Astrocyte (in vitro differentiated cells and primary cell): Measurements from ENCODE around the gene HNRNPCL1.
"Not testable (repeated sequence)": the region's sequence is repeated elsewhere in the genome, so short reads cannot be mapped to it uniquely, and the experiment has no call there.

Experiments
- EZH2 ChIP-seq: IDR thresholded peaks from 2 replicates; pipeline ENCODE4 v1.6.1; 2012; ENCODE audit warnings: mild to moderate bottlenecking, low read length, inconsistent platforms; ENCODE audit not compliant: insufficient read depth
- TF ChIP-seq, protein P1 (sequence below): IDR thresholded peaks from 2 replicates; pipeline ENCODE4 v1.5.1; 2011; ENCODE audit warnings: low read depth, mild to moderate bottlenecking, inconsistent platforms, low read length, moderate library complexity; ENCODE audit not compliant: insufficient read depth

DNA sequence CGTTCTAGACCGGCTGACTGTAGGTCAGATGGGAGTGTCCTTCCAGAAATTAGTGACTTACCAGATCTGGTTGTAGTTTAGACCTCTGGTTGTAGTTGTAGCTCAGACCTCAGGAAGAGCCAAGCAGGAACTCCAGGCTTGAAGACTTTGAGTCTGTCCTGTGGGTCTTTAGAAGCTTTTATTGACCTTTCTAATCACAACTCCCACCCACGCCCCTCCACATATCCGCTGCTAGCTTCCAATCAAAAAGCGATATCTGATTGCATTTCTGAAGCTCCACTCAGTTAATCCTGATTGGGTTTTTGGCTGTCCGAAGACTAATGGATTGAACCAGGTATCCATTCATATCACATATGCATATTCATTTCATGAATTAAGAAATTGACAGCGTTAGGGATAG is at the start of gene HNRNPCL1:
- TF ChIP-seq, protein P1, sequence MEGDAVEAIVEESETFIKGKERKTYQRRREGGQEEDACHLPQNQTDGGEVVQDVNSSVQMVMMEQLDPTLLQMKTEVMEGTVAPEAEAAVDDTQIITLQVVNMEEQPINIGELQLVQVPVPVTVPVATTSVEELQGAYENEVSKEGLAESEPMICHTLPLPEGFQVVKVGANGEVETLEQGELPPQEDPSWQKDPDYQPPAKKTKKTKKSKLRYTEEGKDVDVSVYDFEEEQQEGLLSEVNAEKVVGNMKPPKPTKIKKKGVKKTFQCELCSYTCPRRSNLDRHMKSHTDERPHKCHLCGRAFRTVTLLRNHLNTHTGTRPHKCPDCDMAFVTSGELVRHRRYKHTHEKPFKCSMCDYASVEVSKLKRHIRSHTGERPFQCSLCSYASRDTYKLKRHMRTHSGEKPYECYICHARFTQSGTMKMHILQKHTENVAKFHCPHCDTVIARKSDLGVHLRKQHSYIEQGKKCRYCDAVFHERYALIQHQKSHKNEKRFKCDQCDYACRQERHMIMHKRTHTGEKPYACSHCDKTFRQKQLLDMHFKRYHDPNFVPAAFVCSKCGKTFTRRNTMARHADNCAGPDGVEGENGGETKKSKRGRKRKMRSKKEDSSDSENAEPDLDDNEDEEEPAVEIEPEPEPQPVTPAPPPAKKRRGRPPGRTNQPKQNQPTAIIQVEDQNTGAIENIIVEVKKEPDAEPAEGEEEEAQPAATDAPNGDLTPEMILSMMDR: not testable (repeated sequence)
- TF ChIP-seq EZH2: not testable (repeated sequence)
